Dermis blood vessel endothelial cell (primary cell): Measurements from ENCODE around the gene OSBPL9. TPM values are rescaled to one million over a fixed set of nuclear protein-coding genes. Genes with fewer than 3 reads are reported as not detected.
A peak's percentile ranks its signal among the peaks of the same experiment; 100 is the strongest.
"Not testable (repeated sequence)": the region's sequence is repeated elsewhere in the genome, so short reads cannot be mapped to it uniquely, and the experiment has no call there.

ENCODE experiments used
- DNase-seq: peaks from one replicate; pipeline ENCODE4 v3.0.0; 2010
- total RNA-seq: library from RNA; depleted of rRNA; stranded (reverse); fragments of >200 nt; gene quantifications from 2 replicates; pipeline ENCODE4 v1.2.3, GENCODE V29; 2014

Gene OSBPL9
- total RNA-seq, 1 donor from 2014 or later = 96.1 TPM

GRCh38 chr1:51639694-51640093 is 22.8 kb downstream of the OSBPL9 start:
- DNase-seq = no peak

- no peak for DNase-seq
These were observed 24.2 kb downstream of the OSBPL9 start for GRCh38 chr1:51641096-51641495.

- peak; percentile 37 for DNase-seq
These were observed 25.8 kb downstream of the OSBPL9 start for GRCh38 chr1:51642739-51643142.

- DNase-seq = no peak
These were observed 26.5 kb downstream of the OSBPL9 start for GRCh38 chr1:51643362-51643761.

GRCh38 chr1:51644020-51644419 is 27.1 kb downstream of the OSBPL9 start:
- DNase-seq = no peak

GRCh38 chr1:51644533-51645197 is 27.8 kb downstream of the OSBPL9 start:
- DNase-seq = peak; percentile 55

- DNase-seq = not testable (repeated sequence)
These were observed 29.7 kb downstream of the OSBPL9 start for GRCh38 chr1:51646592-51646991.

- DNase-seq = no peak
These were observed 31.6 kb downstream of the OSBPL9 start for GRCh38 chr1:51648180-51649109.

- no peak for DNase-seq
These were observed 32.8 kb downstream of the OSBPL9 start for GRCh38 chr1:51649593-51650091.

GRCh38 chr1:51650198-51650597 is 33.3 kb downstream of the OSBPL9 start:
- no peak for DNase-seq

- no peak for DNase-seq
These were observed 34.7 kb downstream of the OSBPL9 start for GRCh38 chr1:51651552-51651942.

GRCh38 chr1:51652599-51652998 is 35.7 kb downstream of the OSBPL9 start:
- no peak for DNase-seq

- DNase-seq = no peak
These were observed 36.2 kb downstream of the OSBPL9 start for GRCh38 chr1:51653127-51653526.

GRCh38 chr1:51654000-51654399 is 37.1 kb downstream of the OSBPL9 start:
- peak; percentile 46 for DNase-seq

GRCh38 chr1:51656374-51656773 is 39.5 kb downstream of the OSBPL9 start:
- no peak for DNase-seq

GRCh38 chr1:51660580-51660979 is 43.7 kb downstream of the OSBPL9 start:
- no peak for DNase-seq

- peak; percentile 84 for DNase-seq
These were observed 44.2 kb downstream of the OSBPL9 start for GRCh38 chr1:51661081-51661518.

- no peak for DNase-seq
These were observed 46.2 kb downstream of the OSBPL9 start for GRCh38 chr1:51663105-51663504.

GRCh38 chr1:51663721-51664120 is 46.8 kb downstream of the OSBPL9 start:
- DNase-seq = no peak

- no peak for DNase-seq
These were observed 47.7 kb downstream of the OSBPL9 start for GRCh38 chr1:51664421-51665240.

GRCh38 chr1:51666478-51666877 is 49.6 kb downstream of the OSBPL9 start:
- DNase-seq = no peak

- no peak for DNase-seq
These were observed 50.7 kb downstream of the OSBPL9 start for GRCh38 chr1:51667561-51667960.

GRCh38 chr1:51669272-51669671 is 52.4 kb downstream of the OSBPL9 start:
- no peak for DNase-seq
